Coronary artery (tissue), 2 donors: ENCODE results near the gene ZDHHC11.

ENCODE experiments used
- DNase-seq: peaks from one replicate; pipeline ENCODE4 v3.0.0-alpha.2; 2017; ENCODE audit warnings: low spot score
- H3K27ac ChIP-seq, 2 donors: fragments of 200-600 bp; sonication (generic); one replicate each; pipeline ENCODE4 v1.5.1; 2016 to 2019
- H3K4me3 ChIP-seq: fragments of 200-600 bp; sonication (generic); 2 replicates; pipeline ENCODE4 v1.5.1; 2016; ENCODE audit warnings: mild to moderate bottlenecking, moderate library complexity
- TF ChIP-seq, protein P1 (sequence below): fragments of 200-600 bp; sonication (generic); IDR thresholded peaks from one replicate; pipeline ENCODE4 v1.5.1; 2019; ENCODE audit warnings: antibody characterized with exemption

The ZDHHC11 gene, protein sequence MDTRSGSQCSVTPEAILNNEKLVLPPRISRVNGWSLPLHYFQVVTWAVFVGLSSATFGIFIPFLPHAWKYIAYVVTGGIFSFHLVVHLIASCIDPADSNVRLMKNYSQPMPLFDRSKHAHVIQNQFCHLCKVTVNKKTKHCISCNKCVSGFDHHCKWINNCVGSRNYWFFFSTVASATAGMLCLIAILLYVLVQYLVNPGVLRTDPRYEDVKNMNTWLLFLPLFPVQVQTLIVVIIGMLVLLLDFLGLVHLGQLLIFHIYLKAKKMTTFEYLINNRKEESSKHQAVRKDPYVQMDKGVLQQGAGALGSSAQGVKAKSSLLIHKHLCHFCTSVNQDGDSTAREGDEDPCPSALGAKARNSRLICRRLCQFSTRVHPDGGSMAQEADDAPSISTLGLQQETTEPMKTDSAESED

DNA sequence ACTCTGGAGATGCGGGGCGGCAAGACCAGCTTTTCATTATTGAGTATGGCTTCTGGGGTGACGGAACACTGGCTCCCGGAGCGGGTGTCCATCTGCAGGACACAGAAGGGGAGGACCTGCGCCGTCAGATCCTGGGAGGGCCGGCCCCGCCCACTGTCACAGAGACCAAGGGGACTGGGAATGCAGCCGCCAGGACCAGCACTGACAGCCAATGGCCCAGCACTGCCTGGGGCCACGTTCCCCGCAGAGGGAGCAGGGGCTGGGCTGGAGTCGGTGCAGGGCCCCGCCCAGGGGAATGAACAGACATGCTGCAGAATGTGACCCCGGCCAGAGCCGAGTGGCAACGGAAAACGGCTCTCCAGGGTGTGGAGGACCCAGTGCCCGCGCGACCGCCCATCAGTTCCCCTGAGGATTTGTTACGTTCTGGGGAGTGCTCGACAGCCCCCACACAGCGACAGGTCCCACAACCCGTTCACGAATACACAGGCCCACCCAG, at the start of gene ZDHHC11:
Gene ZDHHC11 (minus strand): TSS at position 476 of the 496 bp plus-strand sequence. CDS start 384 bp downstream, at position 92.
- H3K4me3 ChIP-seq = no peak within 1 kb of the TSS
- TF ChIP-seq, protein P1, sequence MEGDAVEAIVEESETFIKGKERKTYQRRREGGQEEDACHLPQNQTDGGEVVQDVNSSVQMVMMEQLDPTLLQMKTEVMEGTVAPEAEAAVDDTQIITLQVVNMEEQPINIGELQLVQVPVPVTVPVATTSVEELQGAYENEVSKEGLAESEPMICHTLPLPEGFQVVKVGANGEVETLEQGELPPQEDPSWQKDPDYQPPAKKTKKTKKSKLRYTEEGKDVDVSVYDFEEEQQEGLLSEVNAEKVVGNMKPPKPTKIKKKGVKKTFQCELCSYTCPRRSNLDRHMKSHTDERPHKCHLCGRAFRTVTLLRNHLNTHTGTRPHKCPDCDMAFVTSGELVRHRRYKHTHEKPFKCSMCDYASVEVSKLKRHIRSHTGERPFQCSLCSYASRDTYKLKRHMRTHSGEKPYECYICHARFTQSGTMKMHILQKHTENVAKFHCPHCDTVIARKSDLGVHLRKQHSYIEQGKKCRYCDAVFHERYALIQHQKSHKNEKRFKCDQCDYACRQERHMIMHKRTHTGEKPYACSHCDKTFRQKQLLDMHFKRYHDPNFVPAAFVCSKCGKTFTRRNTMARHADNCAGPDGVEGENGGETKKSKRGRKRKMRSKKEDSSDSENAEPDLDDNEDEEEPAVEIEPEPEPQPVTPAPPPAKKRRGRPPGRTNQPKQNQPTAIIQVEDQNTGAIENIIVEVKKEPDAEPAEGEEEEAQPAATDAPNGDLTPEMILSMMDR = no peak
- no peak within 1 kb of the TSS for H3K27ac ChIP-seq
- DNase-seq = no peak

DNA sequence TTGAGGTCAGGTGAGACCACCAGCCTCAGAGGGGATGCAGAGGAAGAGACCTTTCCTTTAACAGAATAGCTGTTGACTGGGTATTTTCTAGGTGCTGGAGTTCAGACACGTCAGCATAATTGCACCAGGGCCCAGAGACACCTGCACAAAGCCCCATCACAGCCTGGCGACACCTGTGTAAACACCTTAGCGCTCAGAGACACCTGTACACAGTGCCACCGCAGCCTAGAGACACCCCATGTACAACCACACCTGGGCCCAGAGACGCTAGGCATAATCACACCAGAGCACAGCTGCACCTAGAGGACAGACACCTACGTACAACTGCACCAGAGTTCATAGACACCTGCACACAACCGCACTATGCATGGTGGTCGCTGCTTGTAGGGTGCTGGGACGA, 42.9 kb upstream of the ZDHHC11 start:
- DNase-seq = no peak
- TF ChIP-seq, protein P1 = no peak
- H3K4me3 ChIP-seq = peak overlapping the region; percentile 87

DNA sequence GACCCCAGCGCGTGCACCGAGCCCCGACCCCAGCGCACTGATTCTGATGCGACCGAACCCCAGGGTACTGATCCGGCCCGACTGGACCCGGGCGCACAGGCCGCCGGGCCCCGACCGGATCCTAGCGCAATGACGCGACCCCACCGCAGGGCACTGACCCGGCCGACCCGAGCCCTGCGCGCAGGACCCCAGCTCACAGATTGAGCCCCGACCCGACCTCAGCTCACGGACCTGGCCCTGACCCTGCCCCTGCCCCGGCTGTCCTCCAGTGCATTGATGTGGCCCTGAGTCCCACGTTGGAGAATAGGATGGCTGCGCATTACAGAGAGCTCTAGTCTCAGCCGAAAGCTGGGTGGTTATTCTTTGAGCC, 42.3 kb upstream of the ZDHHC11 start:
- Histone ChIP-seq H3K4me3 (peak overlapping the region; percentile 87), H3K27ac (peak overlapping the region in 1 of 2 donors; percentile 72)
- TF ChIP-seq, protein P1 = no peak
- no peak for DNase-seq

More for the DNA sequence above, 42.9 kb upstream of the ZDHHC11 start:
- no peak overlapping the region for H3K27ac ChIP-seq

DNA sequence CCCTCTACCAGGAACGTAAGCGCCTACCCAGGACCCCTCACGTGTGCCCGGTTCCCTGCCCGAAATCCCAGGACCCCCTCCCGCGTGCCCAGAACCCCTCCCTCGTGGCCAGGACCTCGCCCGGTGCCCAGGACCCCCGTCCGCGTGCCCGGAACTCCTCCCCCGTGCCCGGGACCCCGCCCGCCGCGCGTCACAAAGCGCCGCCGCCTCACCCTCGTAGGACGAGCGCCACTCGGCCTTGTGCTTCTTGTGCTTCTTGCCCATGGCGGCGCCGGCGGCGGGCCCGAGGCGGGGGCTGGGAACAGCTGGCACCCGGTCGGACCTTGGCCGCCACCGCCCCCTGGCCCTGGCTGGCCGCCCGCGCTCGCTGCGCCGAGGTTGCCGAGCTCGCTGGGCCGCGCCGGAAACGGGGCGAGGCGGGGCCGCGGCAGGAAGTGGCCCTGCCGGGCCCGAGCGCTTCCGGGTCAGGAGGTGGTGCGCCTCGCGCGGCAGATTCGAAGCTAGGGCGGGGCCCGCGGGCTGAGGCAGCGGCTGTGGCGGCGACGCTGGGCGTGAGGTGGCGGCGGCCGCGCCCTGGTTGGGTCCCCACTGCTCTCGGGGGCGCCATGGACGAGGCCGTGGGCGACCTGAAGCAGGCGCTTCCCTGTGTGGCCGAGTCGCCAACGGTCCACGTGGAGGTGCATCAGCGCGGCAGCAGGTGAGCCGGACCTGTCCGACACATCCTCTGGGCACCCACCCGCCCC, 41.8 kb upstream of the ZDHHC11 start, which contains the start of the genes BRD9 and TRIP13:
Gene BRD9 (minus strand): TSS at position 408 of the 743 bp plus-strand sequence. CDS start 144 bp downstream, at position 264.
Gene TRIP13 (plus strand): TSS at position 491 of the 743 bp plus-strand sequence. CDS start 115 bp downstream, at position 606.
- peak; percentile 86 for DNase-seq
- peak within 1 kb of the TSS; percentile 72 to 87 for H3K27ac ChIP-seq
- TF ChIP-seq, protein P1 = no peak
- peak within 1 kb of the TSS; percentile 87 for H3K4me3 ChIP-seq

DNA sequence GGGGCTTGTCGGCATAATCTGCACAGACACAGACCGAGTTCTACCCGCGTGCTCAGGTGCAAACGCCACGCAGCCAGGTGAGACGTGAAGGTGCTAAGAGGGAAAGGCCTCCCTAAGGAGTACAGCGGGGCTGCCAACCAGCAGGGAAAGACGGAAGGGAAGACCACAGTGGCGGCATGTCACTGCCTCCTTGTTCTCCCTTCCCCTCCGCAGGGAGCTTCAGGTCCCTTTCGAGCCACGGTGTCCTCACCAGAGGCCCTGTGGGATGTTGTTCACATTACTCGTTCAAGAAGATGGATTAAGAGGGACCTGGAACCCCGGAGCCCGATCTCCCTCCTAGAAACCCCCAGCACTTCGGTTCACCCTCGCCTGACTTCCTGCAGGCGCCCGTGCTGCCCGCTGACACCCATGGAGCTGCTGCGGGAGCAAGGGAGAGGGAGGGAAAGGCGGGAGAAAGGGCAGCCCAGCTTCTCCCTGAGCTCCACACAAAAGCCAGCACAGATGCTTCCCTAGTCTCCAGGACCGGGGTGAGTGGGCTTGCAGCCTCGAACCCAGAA, 41.1 kb upstream of the ZDHHC11 start:
- H3K27ac ChIP-seq = peak overlapping the region; percentile 72 to 87
- H3K4me3 ChIP-seq = peak overlapping the region; percentile 87
- TF ChIP-seq, protein P1 = no peak
- no peak for DNase-seq

DNA sequence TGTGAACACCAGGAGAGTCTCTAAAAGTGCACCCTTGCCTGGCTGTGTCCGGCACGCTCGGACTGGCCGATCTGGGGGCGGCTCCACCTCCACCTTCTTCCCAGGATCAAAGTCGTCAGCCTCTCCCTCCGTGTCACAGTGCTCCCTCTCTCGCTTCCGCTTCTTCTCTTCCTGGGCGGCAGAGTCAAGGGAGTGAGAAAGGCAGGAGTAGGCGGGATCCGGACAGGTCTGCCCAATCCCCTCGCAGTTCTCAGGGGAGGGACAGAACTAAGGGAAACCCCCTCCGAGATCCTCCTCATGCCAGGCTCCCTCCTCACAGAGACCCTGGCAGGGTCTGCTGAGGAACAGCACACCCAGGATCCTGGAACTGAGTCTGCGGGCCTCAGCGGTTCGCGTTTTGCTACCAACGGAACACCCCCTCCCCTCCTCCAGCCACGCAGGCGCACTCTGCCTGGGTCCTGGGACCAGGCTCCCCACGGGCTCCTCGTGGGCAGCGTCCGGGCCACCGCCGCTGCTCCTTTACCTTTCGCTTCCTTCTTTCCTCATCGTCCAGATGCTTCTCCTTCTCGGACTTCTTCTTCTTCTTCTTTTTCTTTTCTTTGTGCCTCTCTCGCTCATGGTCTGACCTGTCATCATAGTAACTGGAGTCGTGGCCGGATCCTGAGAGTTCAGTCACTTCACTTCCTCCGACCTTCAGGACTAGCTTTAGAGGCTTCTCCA, 40.5 kb upstream of the ZDHHC11 start:
- TF ChIP-seq, protein P1 = no peak
- no peak for DNase-seq
- H3K27ac ChIP-seq = no peak overlapping the region
- H3K4me3 ChIP-seq = peak overlapping the region; percentile 87
